H1 (cell line): Measurements from ENCODE around the gene KLHL29. TPM values are rescaled to one million over a fixed set of nuclear protein-coding genes. Genes with fewer than 3 reads are reported as not detected.

Experiments
- CTCF ChIA-PET: fragments of 300-600 bp; sonication (Branson Sonifier 250); formaldehyde crosslinking; loops from one replicate; lab custom pipeline; 2021; ENCODE audit not compliant: partially characterized antibody; lab: Charles Lee
- POLR2A ChIA-PET: fragments of 300-600 bp; sonication (Branson Sonifier 250); formaldehyde crosslinking; loops from one replicate; lab custom pipeline; 2021; ENCODE audit warnings: inconsistent platforms; ENCODE audit not compliant: partially characterized antibody; lab: Charles Lee
- DNase-seq, 2 experiments: peaks; one replicate each; pipeline versions ENCODE4 v3.0.0 to v3.0.0-alpha.2; 2010 to 2022; ENCODE audit warnings: low spot score in 2 of 2, low read depth in 1 of 2, mixed read lengths in 1 of 2
- FAIRE-seq: peaks from 2 replicates; lab custom pipeline; 2011; peaks lifted over from hg19 to GRCh38; lab: Jason Lieb, UNC
- H2AFZ ChIP-seq: 2 replicates; pipeline ENCODE4 v1.8.1; 2012; ENCODE audit warnings: low read length, inconsistent platforms
- H2AK5ac ChIP-seq: 2 replicates; pipeline ENCODE4 v1.6.1; 2013; ENCODE audit warnings: low read depth, low read length
- H2BK120ac ChIP-seq: replicated peaks from 2 replicates; pipeline ENCODE3; 2013; ENCODE audit warnings: low read depth, low read length, inconsistent platforms
- H2BK12ac ChIP-seq: 2 replicates; pipeline ENCODE4 v1.6.1; 2013; ENCODE audit warnings: low read depth, low read length
- H2BK15ac ChIP-seq: 2 replicates; pipeline ENCODE4 v1.6.1; 2013; ENCODE audit warnings: low read length
- H2BK20ac ChIP-seq: 2 replicates; pipeline ENCODE4 v1.6.1; 2013; ENCODE audit warnings: low read length
- H2BK5ac ChIP-seq: 2 replicates; pipeline ENCODE4 v1.6.1; 2013; ENCODE audit warnings: low read depth, low read length
- H3K14ac ChIP-seq: 2 replicates; pipeline ENCODE4 v1.6.1; 2013; ENCODE audit warnings: inconsistent platforms; ENCODE audit not compliant: insufficient read length
- H3K18ac ChIP-seq: 2 replicates; pipeline ENCODE4 v1.6.1; 2013; ENCODE audit warnings: low read length; ENCODE audit errors: extremely low read depth
- H3K23ac ChIP-seq: 2 replicates; pipeline ENCODE4 v1.6.1; 2013; ENCODE audit warnings: inconsistent platforms; ENCODE audit not compliant: insufficient read length
- H3K23me2 ChIP-seq: 2 replicates; pipeline ENCODE4 v1.6.1; 2013; ENCODE audit warnings: low read depth, low read length
- H3K27ac ChIP-seq: 2 replicates; pipeline ENCODE4 v1.6.1; 2011; ENCODE audit warnings: low read depth, low read length, inconsistent platforms
- H3K27me3 ChIP-seq, 4 experiments: replicated peaks in 1 of 4; 1 replicate in 1 of 4; 2 replicates in 3 of 4; pipeline versions ENCODE4 v1.6.1 to v1.8.1; 2011 to 2013; ENCODE audit warnings: low read length in 3 of 4, mild to moderate bottlenecking in 3 of 4, inconsistent platforms in 2 of 4, mixed read lengths in 2 of 4, moderate library complexity in 1 of 4; ENCODE audit not compliant: control insufficient read depth in 3 of 4, insufficient read depth in 3 of 4; ENCODE audit errors: extremely low read depth in 1 of 4
- H3K36me3 ChIP-seq, 4 experiments: 2 replicates each; pipeline versions ENCODE4 v1.6.1 to v1.8.1; 2011 to 2013; ENCODE audit warnings: mild to moderate bottlenecking in 4 of 4, low read length in 3 of 4, moderate library complexity in 2 of 4, control low read depth in 1 of 4, inconsistent platforms in 1 of 4; ENCODE audit not compliant: insufficient read depth in 4 of 4, control insufficient read depth in 2 of 4
- H3K4ac ChIP-seq: replicated peaks from 2 replicates; pipeline ENCODE3; 2013; ENCODE audit warnings: low read length, low read depth, mixed read lengths, inconsistent platforms; ENCODE audit not compliant: insufficient read length
- H3K4me1 ChIP-seq, 4 experiments: replicated peaks in 1 of 4; 1 replicate in 1 of 4; 2 replicates in 3 of 4; pipeline versions ENCODE4 v1.6.1 to v1.8.1; 2011 to 2013; ENCODE audit warnings: low read length in 3 of 4, inconsistent platforms in 2 of 4, mixed read lengths in 1 of 4; ENCODE audit not compliant: insufficient read depth in 4 of 4, control insufficient read depth in 3 of 4
- H3K4me2 ChIP-seq, 2 experiments: 2 replicates each; pipeline versions ENCODE4 v1.6.1 to v1.8.1; 2011 to 2013; ENCODE audit warnings: low read depth in 2 of 2, low read length in 2 of 2, control low read depth in 1 of 2, inconsistent platforms in 1 of 2, mild to moderate bottlenecking in 1 of 2; ENCODE audit not compliant: insufficient read depth in 1 of 2
- H3K4me3 ChIP-seq, 4 experiments: fragments of 200-600, 300-600 bp in 1 of 4; sonication (generic), shearing (Covaris generic), sonication (Bioruptor Twin) in 1 of 4; 2 replicates each; pipeline versions ENCODE4 v1.5.1 to v1.8.1; 2011 to 2016; ENCODE audit warnings: low read length in 4 of 4, low read depth in 3 of 4, control low read depth in 2 of 4, inconsistent platforms in 2 of 4, mild to moderate bottlenecking in 2 of 4, mixed read lengths in 1 of 4, moderate library complexity in 1 of 4; ENCODE audit not compliant: insufficient read depth in 2 of 4; ENCODE audit errors: extremely low read depth in 1 of 4
- H3K56ac ChIP-seq: replicated peaks from 2 replicates; pipeline ENCODE3; 2013; ENCODE audit warnings: low read depth, mild to moderate bottlenecking, mixed read lengths, low read length, inconsistent platforms; ENCODE audit not compliant: insufficient read length
- H3K79me1 ChIP-seq: 2 replicates; pipeline ENCODE4 v1.6.1; 2013; ENCODE audit warnings: low read depth, low read length, control low read depth
- H3K79me2 ChIP-seq, 2 experiments: 2 replicates each; pipeline versions ENCODE4 v1.6.1 to v1.8.1; 2012 to 2013; ENCODE audit warnings: low read length in 2 of 2, mild to moderate bottlenecking in 2 of 2, inconsistent platforms in 1 of 2; ENCODE audit not compliant: insufficient read depth in 2 of 2, control insufficient read depth in 1 of 2
- H3K9ac ChIP-seq, 4 experiments: replicated peaks in 1 of 4; 1 replicate in 1 of 4; 2 replicates in 3 of 4; pipeline versions ENCODE4 v1.6.1 to v1.8.1; 2011 to 2013; ENCODE audit warnings: low read depth in 3 of 4, low read length in 3 of 4, control low read depth in 2 of 4, mild to moderate bottlenecking in 2 of 4, moderate library complexity in 2 of 4, inconsistent platforms in 1 of 4; ENCODE audit errors: extremely low read depth in 1 of 4
- H3K9me3 ChIP-seq, 2 experiments: 2 replicates each; pipeline versions ENCODE4 v1.6.1 to v1.8.1; 2012 to 2013; ENCODE audit warnings: mild to moderate bottlenecking in 2 of 2, moderate library complexity in 2 of 2, control low read depth in 1 of 2, inconsistent platforms in 1 of 2, low read depth in 1 of 2, low read length in 1 of 2, mixed read lengths in 1 of 2; ENCODE audit not compliant: insufficient read depth in 2 of 2
- H4K20me1 ChIP-seq, 2 experiments: replicated peaks in 1 of 2; 2 replicates each; pipeline versions ENCODE3 to v1.8.1; 2011 to 2013; ENCODE audit warnings: inconsistent platforms in 2 of 2, low read length in 2 of 2, mild to moderate bottlenecking in 1 of 2; ENCODE audit not compliant: insufficient read depth in 2 of 2, control insufficient read depth in 1 of 2
- H4K5ac ChIP-seq: 2 replicates; pipeline ENCODE4 v1.6.1; 2013; ENCODE audit warnings: low read length, low read depth, mixed read lengths, inconsistent platforms; ENCODE audit not compliant: insufficient read length
- H4K8ac ChIP-seq: 2 replicates; pipeline ENCODE4 v1.8.0; 2013; ENCODE audit warnings: mild to moderate bottlenecking, moderate library complexity, low read length, inconsistent platforms; ENCODE audit not compliant: insufficient read depth; ENCODE audit errors: extremely low read depth
- H4K91ac ChIP-seq: replicated peaks from 2 replicates; pipeline ENCODE3; 2013; ENCODE audit warnings: low read length, mixed read lengths, inconsistent platforms; ENCODE audit not compliant: insufficient read length
- BRCA1 ChIP-seq: IDR thresholded peaks from 2 replicates; pipeline ENCODE4 v1.6.1; 2012; ENCODE audit warnings: low read depth, low read length, improper control_type of control experiment
- CBX8 ChIP-seq: fragments of 300-800, 300-1000 bp; sonication (generic); IDR thresholded peaks from 2 replicates; pipeline ENCODE4 v1.7.1; 2016; ENCODE audit warnings: low read depth, low read length, borderline replicate concordance
- CHD2 ChIP-seq: IDR thresholded peaks from 2 replicates; pipeline ENCODE4 v1.6.1; 2012; ENCODE audit warnings: low read length, improper control_type of control experiment
- EZH2 ChIP-seq: fragments of 200-600 bp; sonication (generic); IDR thresholded peaks from 2 replicates; pipeline ENCODE4 v1.7.1; 2012; ENCODE audit warnings: low read depth, mild to moderate bottlenecking, moderate library complexity, low read length, inconsistent platforms; ENCODE audit not compliant: severe bottlenecking
- KDM5A ChIP-seq: fragments of 200-600 bp; IDR thresholded peaks from 2 replicates; pipeline ENCODE4 v1.7.1; 2012; ENCODE audit warnings: mild to moderate bottlenecking, low read length, inconsistent platforms, mixed read lengths
- SIN3A ChIP-seq, 2 experiments: IDR thresholded peaks in 1 of 2; conservative IDR thresholded peaks in 1 of 2; 2 replicates each; pipeline ENCODE4 v1.6.1; 2011 to 2012; ENCODE audit warnings: low read length in 2 of 2, improper control_type of control experiment in 1 of 2, low read depth in 1 of 2, mild to moderate bottlenecking in 1 of 2
- SP1 ChIP-seq: IDR thresholded peaks from 2 replicates; pipeline ENCODE4 v1.6.1; 2011; ENCODE audit warnings: low read depth, low read length
- SUZ12 ChIP-seq: fragments of 200-600 bp; sonication (generic); IDR thresholded peaks from 2 replicates; pipeline ENCODE4 v1.6.1; 2012; ENCODE audit warnings: mild to moderate bottlenecking, inconsistent platforms, low read length, moderate library complexity, mixed read lengths
- YY1 ChIP-seq: IDR thresholded peaks from 2 replicates; pipeline ENCODE4 v1.6.1; 2011; ENCODE audit warnings: low read depth, mild to moderate bottlenecking, low read length
- WGBS, 2 experiments: shearing (Covaris generic) in 1 of 2; methylation state at CpG; one replicate each; pipeline versions ENCODE4 v1.1.6 to v1.1.7; 2013 to 2015; ENCODE audit warnings: low lambda C conversion rate in 2 of 2, mixed read lengths in 2 of 2, inconsistent platforms in 1 of 2, low coverage in 1 of 2, missing lambda C conversion rate in 1 of 2; ENCODE audit not compliant: insufficient replicate concordance in 2 of 2, insufficient coverage in 1 of 2, insufficient read length in 1 of 2; ENCODE audit errors: extremely low coverage in 1 of 2, missing lambda C conversion rate in 1 of 2; 5-methylcytosine and 5-hydroxymethylcytosine counted together
- polyA plus RNA-seq, 7 experiments: library from polyadenylated mRNA; depleted of rRNA in 3 of 7; stranded (reverse) in 5 of 7; unstranded in 2 of 7; fragments of >200 nt in 5 of 7; fragments of 200-250 nt in 2 of 7; gene quantifications; 1 replicate in 5 of 7; 2 replicates in 1 of 7; 4 replicates in 1 of 7; pipeline versions ENCODE4 v1.2.1 to v1.2.3, GENCODE V29; 2011 to 2013; ENCODE audit warnings: missing spikeins in 2 of 7, mixed read lengths in 2 of 7
- total RNA-seq: library from RNA; stranded (reverse); fragmentation: NEBNext Ultra II Directional; extraction: Animal tissue kit (Norgen Biotek cat#: 25700); gene quantifications from 2 replicates; pipeline ENCODE4 v1.2.1, GENCODE V29; 2021
- TF ChIP-seq, protein P1 (sequence below): IDR thresholded peaks from 2 replicates; pipeline ENCODE4 v1.6.1; 2011; ENCODE audit warnings: low read depth, mild to moderate bottlenecking, low read length; ENCODE audit not compliant: insufficient read depth

Gene KLHL29
- total and polyA plus RNA-seq, 2 of the 8 experiments (the other 6 are each of a cell fraction or from before 2014, with no cell fraction given): 1.1 to 4.7 TPM

DNA sequence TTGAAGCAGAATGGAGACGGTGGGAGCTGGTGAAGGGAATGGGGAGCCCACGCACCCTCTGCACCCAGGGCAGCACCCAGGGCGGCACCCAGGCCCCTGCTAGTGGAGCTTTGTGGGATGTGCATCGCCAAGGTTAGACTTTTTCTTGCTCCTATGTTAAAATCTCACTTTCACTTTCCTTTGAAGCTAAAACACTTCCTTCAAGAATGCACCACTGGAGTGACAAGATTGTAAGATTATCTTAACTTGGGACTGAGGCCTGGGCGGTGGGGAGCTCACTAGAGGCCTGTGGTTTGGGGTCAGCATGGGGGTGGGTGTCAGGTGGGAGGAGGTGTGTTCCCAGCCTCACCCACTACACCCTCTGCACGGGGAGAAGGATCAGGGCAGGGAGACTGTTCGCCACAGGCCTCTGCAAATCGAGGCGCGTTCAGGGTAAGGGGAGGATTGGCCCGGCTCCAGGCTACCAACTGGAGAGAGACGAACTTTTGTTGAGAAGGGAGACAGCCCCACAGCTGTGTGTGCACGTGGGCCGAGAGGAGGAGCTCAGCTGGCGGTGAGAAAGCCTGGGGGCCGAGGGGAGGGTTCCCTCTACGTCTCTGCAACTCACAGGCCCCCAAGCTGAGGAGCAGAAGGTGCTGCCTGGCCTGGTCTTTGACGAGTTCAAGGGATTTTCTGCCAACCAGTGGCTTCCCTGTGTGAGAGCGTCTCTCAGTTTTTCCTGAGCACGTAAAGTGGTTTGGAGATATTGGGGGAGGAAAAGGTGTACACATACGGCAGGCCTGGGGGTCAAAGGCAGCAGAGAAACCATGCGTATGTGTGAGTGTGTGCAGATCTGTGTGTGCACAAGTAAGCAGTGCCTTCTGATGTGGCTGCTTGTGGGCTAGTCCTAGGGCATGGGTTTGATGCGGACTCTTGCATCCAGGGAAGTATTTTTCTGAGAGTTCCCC is 147.7 kb downstream of the KLHL29 start:
- peak overlapping the region; percentile 99; the same call in 1 of the 2 replicates for H2BK15ac ChIP-seq
- no peaks in the 10 kb centered on the region for H3K36me3 ChIP-seq
- H3K18ac ChIP-seq: peak overlapping the region; percentile 87
- H2BK20ac ChIP-seq: peak overlapping the region; percentile 93
- H4K91ac ChIP-seq: peak overlapping the region; percentile 28
- peak overlapping the region; percentile 89; the same call in 1 of the 2 replicates for H2AK5ac ChIP-seq
- ChIA-PET CTCF (interaction anchor here (1.0 to 1.7 kb wide), 4 partner anchors 11 to 86 kb away, joined by 3 to 5 read pairs (median 4); no protein-coding TSS in a partner anchor), POLR2A (interaction anchor here (0.9 to 1.2 kb wide), 2 partner anchors 9 to 10 kb away, joined by 3 to 4 read pairs; no protein-coding TSS in a partner anchor)
- H3K23me2 ChIP-seq: no peaks in the 10 kb centered on the region
- no peak overlapping the region for H3K4me3 ChIP-seq
- no peak for FAIRE-seq
- peak overlapping the region in 1 of 4 experiments; percentile 26; a peak in 1 of 7 replicates for H3K9ac ChIP-seq
- peaks cover 6 to 17% (median 13%) of the 10 kb centered on the region in 4 experiments for H3K4me1 ChIP-seq
- H3K27me3 ChIP-seq: no peaks in the 10 kb centered on the region
- no peak overlapping the region for H3K14ac ChIP-seq
- H4K20me1 ChIP-seq: no peaks in the 10 kb centered on the region
- no peak overlapping the region for H2BK120ac ChIP-seq
- no peak overlapping the region for H3K27ac ChIP-seq
- no peak overlapping the region for H3K56ac ChIP-seq
- H4K5ac ChIP-seq: no peak overlapping the region
- peak overlapping the region; percentile 22; the same call in 1 of the 2 replicates for H2AFZ ChIP-seq
- no peak overlapping the region for H3K23ac ChIP-seq
- H3K79me1 ChIP-seq: no peaks in the 10 kb centered on the region
- peak overlapping the region; percentile 75; the same call in 1 of the 2 replicates for H2BK5ac ChIP-seq
- peak overlapping the region; percentile 84; the same call in 1 of the 2 replicates for H2BK12ac ChIP-seq
- 80% methylated on average over 22 of the region's 23 CpGs; no CpG with 5 or more reads in 1 of the 2 experiments for WGBS, 2 experiments
- DNase-seq: peak in 1 of 2 experiments; percentile 53
- H3K4ac ChIP-seq: no peak overlapping the region
- no peaks in the 10 kb centered on the region for H3K79me2 ChIP-seq
- peak overlapping the region; percentile 25 to 48; a peak in 2 of 4 replicates for H3K4me2 ChIP-seq
- peak overlapping the region; percentile 22 for H4K8ac ChIP-seq
- H3K9me3 ChIP-seq: no peaks in the 10 kb centered on the region
- no peak for TF ChIP-seq BRCA1
- TF ChIP-seq, protein P1, sequence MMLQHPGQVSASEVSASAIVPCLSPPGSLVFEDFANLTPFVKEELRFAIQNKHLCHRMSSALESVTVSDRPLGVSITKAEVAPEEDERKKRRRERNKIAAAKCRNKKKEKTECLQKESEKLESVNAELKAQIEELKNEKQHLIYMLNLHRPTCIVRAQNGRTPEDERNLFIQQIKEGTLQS: no peak
- no peak for TF ChIP-seq SP1
- TF ChIP-seq CHD2: no peak
- TF ChIP-seq CBX8: no peak
- no peak for TF ChIP-seq SIN3A (conservative IDR thresholded peaks at IDR 0.05 in 1 of 2, IDR thresholded peaks at IDR 0.05 in 1 of 2; ENCODE audit: low read depth in 1 of 2, low read length in 2 of 2)
- TF ChIP-seq YY1: no peak
- no peak for TF ChIP-seq KDM5A
- no peak for TF ChIP-seq SUZ12
- TF ChIP-seq EZH2: no peak
